H1 (cell line): Measurements from ENCODE around the gene INF2. TPM values are rescaled to one million over a fixed set of nuclear protein-coding genes. Genes with fewer than 3 reads are reported as not detected.
A peak's percentile ranks its signal among the peaks of the same experiment; 100 is the strongest.

ENCODE experiments used
- CTCF ChIA-PET: fragments of 300-600 bp; sonication (Branson Sonifier 250); formaldehyde crosslinking; loops from one replicate; lab custom pipeline; 2021; ENCODE audit not compliant: partially characterized antibody; lab: Charles Lee
- POLR2A ChIA-PET: fragments of 300-600 bp; sonication (Branson Sonifier 250); formaldehyde crosslinking; loops from one replicate; lab custom pipeline; 2021; ENCODE audit warnings: inconsistent platforms; ENCODE audit not compliant: partially characterized antibody; lab: Charles Lee
- DNase-seq, 2 experiments: peaks; one replicate each; pipeline versions ENCODE4 v3.0.0 to v3.0.0-alpha.2; 2010 to 2022; ENCODE audit warnings: low spot score in 2 of 2, low read depth in 1 of 2, mixed read lengths in 1 of 2
- FAIRE-seq: peaks from 2 replicates; lab custom pipeline; 2011; peaks lifted over from hg19 to GRCh38; lab: Jason Lieb, UNC
- H2AFZ ChIP-seq: 2 replicates; pipeline ENCODE4 v1.8.1; 2012; ENCODE audit warnings: low read length, inconsistent platforms
- H2AK5ac ChIP-seq: 2 replicates; pipeline ENCODE4 v1.6.1; 2013; ENCODE audit warnings: low read depth, low read length
- H2BK120ac ChIP-seq: replicated peaks from 2 replicates; pipeline ENCODE3; 2013; ENCODE audit warnings: low read depth, low read length, inconsistent platforms
- H2BK12ac ChIP-seq: 2 replicates; pipeline ENCODE4 v1.6.1; 2013; ENCODE audit warnings: low read depth, low read length
- H2BK15ac ChIP-seq: 2 replicates; pipeline ENCODE4 v1.6.1; 2013; ENCODE audit warnings: low read length
- H2BK20ac ChIP-seq: 2 replicates; pipeline ENCODE4 v1.6.1; 2013; ENCODE audit warnings: low read length
- H2BK5ac ChIP-seq: 2 replicates; pipeline ENCODE4 v1.6.1; 2013; ENCODE audit warnings: low read depth, low read length
- H3K14ac ChIP-seq: 2 replicates; pipeline ENCODE4 v1.6.1; 2013; ENCODE audit warnings: inconsistent platforms; ENCODE audit not compliant: insufficient read length
- H3K18ac ChIP-seq: 2 replicates; pipeline ENCODE4 v1.6.1; 2013; ENCODE audit warnings: low read length; ENCODE audit errors: extremely low read depth
- H3K23ac ChIP-seq: 2 replicates; pipeline ENCODE4 v1.6.1; 2013; ENCODE audit warnings: inconsistent platforms; ENCODE audit not compliant: insufficient read length
- H3K23me2 ChIP-seq: 2 replicates; pipeline ENCODE4 v1.6.1; 2013; ENCODE audit warnings: low read depth, low read length
- H3K27ac ChIP-seq: 2 replicates; pipeline ENCODE4 v1.6.1; 2011; ENCODE audit warnings: low read depth, low read length, inconsistent platforms
- H3K27me3 ChIP-seq, 4 experiments: replicated peaks in 1 of 4; 1 replicate in 1 of 4; 2 replicates in 3 of 4; pipeline versions ENCODE4 v1.6.1 to v1.8.1; 2011 to 2013; ENCODE audit warnings: low read length in 3 of 4, mild to moderate bottlenecking in 3 of 4, inconsistent platforms in 2 of 4, mixed read lengths in 2 of 4, moderate library complexity in 1 of 4; ENCODE audit not compliant: control insufficient read depth in 3 of 4, insufficient read depth in 3 of 4; ENCODE audit errors: extremely low read depth in 1 of 4
- H3K36me3 ChIP-seq, 4 experiments: 2 replicates each; pipeline versions ENCODE4 v1.6.1 to v1.8.1; 2011 to 2013; ENCODE audit warnings: mild to moderate bottlenecking in 4 of 4, low read length in 3 of 4, moderate library complexity in 2 of 4, control low read depth in 1 of 4, inconsistent platforms in 1 of 4; ENCODE audit not compliant: insufficient read depth in 4 of 4, control insufficient read depth in 2 of 4
- H3K4ac ChIP-seq: replicated peaks from 2 replicates; pipeline ENCODE3; 2013; ENCODE audit warnings: low read length, low read depth, mixed read lengths, inconsistent platforms; ENCODE audit not compliant: insufficient read length
- H3K4me1 ChIP-seq, 4 experiments: replicated peaks in 1 of 4; 1 replicate in 1 of 4; 2 replicates in 3 of 4; pipeline versions ENCODE4 v1.6.1 to v1.8.1; 2011 to 2013; ENCODE audit warnings: low read length in 3 of 4, inconsistent platforms in 2 of 4, mixed read lengths in 1 of 4; ENCODE audit not compliant: insufficient read depth in 4 of 4, control insufficient read depth in 3 of 4
- H3K4me2 ChIP-seq, 2 experiments: 2 replicates each; pipeline versions ENCODE4 v1.6.1 to v1.8.1; 2011 to 2013; ENCODE audit warnings: low read depth in 2 of 2, low read length in 2 of 2, control low read depth in 1 of 2, inconsistent platforms in 1 of 2, mild to moderate bottlenecking in 1 of 2; ENCODE audit not compliant: insufficient read depth in 1 of 2
- H3K4me3 ChIP-seq, 4 experiments: fragments of 200-600, 300-600 bp in 1 of 4; sonication (generic), shearing (Covaris generic), sonication (Bioruptor Twin) in 1 of 4; 2 replicates each; pipeline versions ENCODE4 v1.5.1 to v1.8.1; 2011 to 2016; ENCODE audit warnings: low read length in 4 of 4, low read depth in 3 of 4, control low read depth in 2 of 4, inconsistent platforms in 2 of 4, mild to moderate bottlenecking in 2 of 4, mixed read lengths in 1 of 4, moderate library complexity in 1 of 4; ENCODE audit not compliant: insufficient read depth in 2 of 4; ENCODE audit errors: extremely low read depth in 1 of 4
- H3K56ac ChIP-seq: replicated peaks from 2 replicates; pipeline ENCODE3; 2013; ENCODE audit warnings: low read depth, mild to moderate bottlenecking, mixed read lengths, low read length, inconsistent platforms; ENCODE audit not compliant: insufficient read length
- H3K79me1 ChIP-seq: 2 replicates; pipeline ENCODE4 v1.6.1; 2013; ENCODE audit warnings: low read depth, low read length, control low read depth
- H3K79me2 ChIP-seq, 2 experiments: 2 replicates each; pipeline versions ENCODE4 v1.6.1 to v1.8.1; 2012 to 2013; ENCODE audit warnings: low read length in 2 of 2, mild to moderate bottlenecking in 2 of 2, inconsistent platforms in 1 of 2; ENCODE audit not compliant: insufficient read depth in 2 of 2, control insufficient read depth in 1 of 2
- H3K9ac ChIP-seq, 4 experiments: replicated peaks in 1 of 4; 1 replicate in 1 of 4; 2 replicates in 3 of 4; pipeline versions ENCODE4 v1.6.1 to v1.8.1; 2011 to 2013; ENCODE audit warnings: low read depth in 3 of 4, low read length in 3 of 4, control low read depth in 2 of 4, mild to moderate bottlenecking in 2 of 4, moderate library complexity in 2 of 4, inconsistent platforms in 1 of 4; ENCODE audit errors: extremely low read depth in 1 of 4
- H3K9me3 ChIP-seq, 2 experiments: 2 replicates each; pipeline versions ENCODE4 v1.6.1 to v1.8.1; 2012 to 2013; ENCODE audit warnings: mild to moderate bottlenecking in 2 of 2, moderate library complexity in 2 of 2, control low read depth in 1 of 2, inconsistent platforms in 1 of 2, low read depth in 1 of 2, low read length in 1 of 2, mixed read lengths in 1 of 2; ENCODE audit not compliant: insufficient read depth in 2 of 2
- H4K20me1 ChIP-seq, 2 experiments: replicated peaks in 1 of 2; 2 replicates each; pipeline versions ENCODE3 to v1.8.1; 2011 to 2013; ENCODE audit warnings: inconsistent platforms in 2 of 2, low read length in 2 of 2, mild to moderate bottlenecking in 1 of 2; ENCODE audit not compliant: insufficient read depth in 2 of 2, control insufficient read depth in 1 of 2
- H4K5ac ChIP-seq: 2 replicates; pipeline ENCODE4 v1.6.1; 2013; ENCODE audit warnings: low read length, low read depth, mixed read lengths, inconsistent platforms; ENCODE audit not compliant: insufficient read length
- H4K8ac ChIP-seq: 2 replicates; pipeline ENCODE4 v1.8.0; 2013; ENCODE audit warnings: mild to moderate bottlenecking, moderate library complexity, low read length, inconsistent platforms; ENCODE audit not compliant: insufficient read depth; ENCODE audit errors: extremely low read depth
- H4K91ac ChIP-seq: replicated peaks from 2 replicates; pipeline ENCODE3; 2013; ENCODE audit warnings: low read length, mixed read lengths, inconsistent platforms; ENCODE audit not compliant: insufficient read length
- CBX8 ChIP-seq: fragments of 300-800, 300-1000 bp; sonication (generic); IDR thresholded peaks from 2 replicates; pipeline ENCODE4 v1.7.1; 2016; ENCODE audit warnings: low read depth, low read length, borderline replicate concordance
- NANOG ChIP-seq: IDR thresholded peaks from 2 replicates; pipeline ENCODE4 v1.6.1; 2011; ENCODE audit warnings: low read length, low read depth, mild to moderate bottlenecking, inconsistent platforms; ENCODE audit not compliant: insufficient read depth, poor library complexity, severe bottlenecking
- PHF8 ChIP-seq: fragments of 200-600 bp; sonication (generic); conservative IDR thresholded peaks from 2 replicates; pipeline ENCODE4 v1.7.1; 2012; ENCODE audit warnings: low read depth, mild to moderate bottlenecking, inconsistent platforms, low read length, moderate library complexity
- POU5F1 ChIP-seq: IDR thresholded peaks from 2 replicates; pipeline ENCODE4 v1.6.1; 2011; ENCODE audit warnings: low read depth, mild to moderate bottlenecking, low read length, moderate library complexity
- WGBS, 2 experiments: shearing (Covaris generic) in 1 of 2; methylation state at CpG; one replicate each; pipeline versions ENCODE4 v1.1.6 to v1.1.7; 2013 to 2015; ENCODE audit warnings: low lambda C conversion rate in 2 of 2, mixed read lengths in 2 of 2, inconsistent platforms in 1 of 2, low coverage in 1 of 2, missing lambda C conversion rate in 1 of 2; ENCODE audit not compliant: insufficient replicate concordance in 2 of 2, insufficient coverage in 1 of 2, insufficient read length in 1 of 2; ENCODE audit errors: extremely low coverage in 1 of 2, missing lambda C conversion rate in 1 of 2; 5-methylcytosine and 5-hydroxymethylcytosine counted together
- polyA plus RNA-seq, 7 experiments: library from polyadenylated mRNA; depleted of rRNA in 3 of 7; stranded (reverse) in 5 of 7; unstranded in 2 of 7; fragments of >200 nt in 5 of 7; fragments of 200-250 nt in 2 of 7; gene quantifications; 1 replicate in 5 of 7; 2 replicates in 1 of 7; 4 replicates in 1 of 7; pipeline versions ENCODE4 v1.2.1 to v1.2.3, GENCODE V29; 2011 to 2013; ENCODE audit warnings: missing spikeins in 2 of 7, mixed read lengths in 2 of 7
- total RNA-seq: library from RNA; stranded (reverse); fragmentation: NEBNext Ultra II Directional; extraction: Animal tissue kit (Norgen Biotek cat#: 25700); gene quantifications from 2 replicates; pipeline ENCODE4 v1.2.1, GENCODE V29; 2021
- TF ChIP-seq, protein P1 (sequence below), 3 experiments: IDR thresholded peaks; 1 replicate in 2 of 3; 2 replicates in 1 of 3; pipeline versions ENCODE4 v1.5.1 to v1.6.1; 2011; ENCODE audit warnings: low read length in 3 of 3, mild to moderate bottlenecking in 3 of 3, inconsistent platforms in 2 of 3, low read depth in 1 of 3, moderate library complexity in 1 of 3; ENCODE audit not compliant: insufficient read depth in 1 of 3; ENCODE audit errors: control extremely low read depth in 1 of 3

INF2 gene
- total and polyA plus RNA-seq, 2 of the 8 experiments (the other 6 are each of a cell fraction or from before 2014, with no cell fraction given): 29.1 to 59.5 TPM

- Histone ChIP-seq H3K4ac (no peak overlapping the region), H2AFZ (no peak overlapping the region), H2BK120ac (no peak overlapping the region), H4K8ac (no peak overlapping the region; the same call in 1 of the 2 replicates), H3K23ac (no peak overlapping the region), H3K79me1 (no peaks in the 10 kb centered on the region), H2BK12ac (peak overlapping the region; percentile 39; the same call in 1 of the 2 replicates), H2BK15ac (no peak overlapping the region; the same call in 1 of the 2 replicates), H3K79me2 (no peaks in the 10 kb centered on the region), H2BK20ac (0 out of 2 replicates have a peak overlapping the region, but pooled peaks have one; percentile 18), H4K91ac (no peak overlapping the region), H4K20me1 (no peaks in the 10 kb centered on the region), H3K27ac (no peak overlapping the region), H3K56ac (no peak overlapping the region), H3K27me3 (peaks cover 0 to 6% (median under 1%) of the 10 kb centered on the region in 4 experiments; a peak in 2 of 7 replicates), H4K5ac (no peak overlapping the region), H3K4me1 (no peaks in the 10 kb centered on the region; a peak in 1 of 7 replicates), H3K14ac (no peak overlapping the region), H3K9ac (no peak overlapping the region; a peak in 1 of 7 replicates), H3K36me3 (no peaks in the 10 kb centered on the region), H3K4me2 (no peak overlapping the region), H2AK5ac (peak overlapping the region; percentile 84; the same call in 1 of the 2 replicates), H3K9me3 (peaks cover 14 to 29% of the 10 kb centered on the region in 2 experiments), H3K23me2 (no peaks in the 10 kb centered on the region), H2BK5ac (no peak overlapping the region), H3K18ac (peak overlapping the region; percentile 48), H3K4me3 (no peak overlapping the region)
- 90% methylated on average over 23 of the region's 24 CpGs; no CpG with 5 or more reads in 1 of the 2 experiments for WGBS, 2 experiments
- ChIA-PET CTCF (interaction anchor here (0.5 to 2.4 kb wide), 21 partner anchors 8 to 562 kb away, joined by 3 to 17 read pairs (median 4); no protein-coding TSS in a partner anchor), POLR2A (interaction anchor here (0.6 to 1.1 kb wide), 4 partner anchors 14 to 71 kb away, joined by 3 to 4 read pairs (median 3); no protein-coding TSS in a partner anchor)
- no peak for FAIRE-seq
- DNase-seq: no peak
- TF ChIP-seq, protein P1, sequence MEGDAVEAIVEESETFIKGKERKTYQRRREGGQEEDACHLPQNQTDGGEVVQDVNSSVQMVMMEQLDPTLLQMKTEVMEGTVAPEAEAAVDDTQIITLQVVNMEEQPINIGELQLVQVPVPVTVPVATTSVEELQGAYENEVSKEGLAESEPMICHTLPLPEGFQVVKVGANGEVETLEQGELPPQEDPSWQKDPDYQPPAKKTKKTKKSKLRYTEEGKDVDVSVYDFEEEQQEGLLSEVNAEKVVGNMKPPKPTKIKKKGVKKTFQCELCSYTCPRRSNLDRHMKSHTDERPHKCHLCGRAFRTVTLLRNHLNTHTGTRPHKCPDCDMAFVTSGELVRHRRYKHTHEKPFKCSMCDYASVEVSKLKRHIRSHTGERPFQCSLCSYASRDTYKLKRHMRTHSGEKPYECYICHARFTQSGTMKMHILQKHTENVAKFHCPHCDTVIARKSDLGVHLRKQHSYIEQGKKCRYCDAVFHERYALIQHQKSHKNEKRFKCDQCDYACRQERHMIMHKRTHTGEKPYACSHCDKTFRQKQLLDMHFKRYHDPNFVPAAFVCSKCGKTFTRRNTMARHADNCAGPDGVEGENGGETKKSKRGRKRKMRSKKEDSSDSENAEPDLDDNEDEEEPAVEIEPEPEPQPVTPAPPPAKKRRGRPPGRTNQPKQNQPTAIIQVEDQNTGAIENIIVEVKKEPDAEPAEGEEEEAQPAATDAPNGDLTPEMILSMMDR (IDR thresholded peaks at IDR 0.05; ENCODE audit: control extremely low read depth in 1 of 3, insufficient read depth in 1 of 3, low read depth in 1 of 3, low read length in 3 of 3): no peak
- TF ChIP-seq PHF8 (no peak), CBX8 (no peak), NANOG (no peak), POU5F1 (no peak)
Observed at GRCh38 chr14:104650981-104651875, 38.2 kb upstream of the INF2 start.
